Measurements from ENCODE around the gene ZNF519. TPM values are rescaled to one million over a fixed set of nuclear protein-coding genes. Genes with fewer than 3 reads are reported as not detected.

The ZNF519 gene
- total RNA-seq, 1 donor from 2014 or later: 65.7 TPM

DNA sequence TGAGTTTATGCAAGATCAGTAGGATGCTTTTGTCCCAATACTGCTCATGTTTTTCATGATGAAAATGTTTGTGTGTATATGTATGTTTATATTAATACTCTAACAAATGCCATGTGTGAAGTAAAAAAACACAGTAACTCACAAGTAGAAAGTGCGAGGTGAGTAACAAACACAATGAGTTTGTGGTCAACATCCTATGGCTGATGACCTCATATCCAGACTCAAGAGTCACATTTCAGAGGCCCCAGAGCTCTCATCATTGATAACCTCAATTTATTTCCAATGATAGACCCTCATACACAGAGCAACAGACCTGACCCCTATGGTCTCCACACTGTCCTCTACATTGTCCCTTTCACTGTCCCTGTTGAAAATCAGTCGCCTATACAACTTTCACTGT lies 34.5 kb downstream of the ZNF519 start:
- DNase-seq: no peak

DNA sequence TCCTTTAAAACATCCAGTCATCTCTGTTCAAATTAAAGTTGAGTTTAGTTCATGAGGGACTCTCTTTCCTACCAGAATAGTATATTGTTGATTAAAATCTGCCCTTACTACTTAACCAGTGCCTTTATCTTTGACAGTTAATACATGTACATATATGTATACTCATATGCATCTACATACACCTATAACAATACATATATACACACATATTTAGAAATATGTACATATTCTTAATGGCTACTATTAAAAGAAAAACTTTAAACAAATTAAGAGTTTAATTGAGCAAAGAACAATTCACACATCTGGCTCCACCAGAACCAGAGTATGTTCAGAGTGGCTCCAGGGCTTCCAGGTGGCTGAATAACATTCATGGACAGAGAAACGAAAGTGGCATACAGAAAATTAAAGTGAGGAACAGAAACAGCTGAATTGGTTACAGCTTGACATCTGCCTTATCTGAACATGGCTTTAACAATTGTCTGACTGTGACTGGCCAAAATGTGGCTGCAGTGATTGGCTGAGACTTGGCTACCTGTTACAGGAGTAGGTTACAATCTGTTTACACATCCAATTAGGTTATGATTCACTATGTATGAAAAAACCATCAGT lies 38.8 kb downstream of the ZNF519 start:
- no peak for DNase-seq

DNA sequence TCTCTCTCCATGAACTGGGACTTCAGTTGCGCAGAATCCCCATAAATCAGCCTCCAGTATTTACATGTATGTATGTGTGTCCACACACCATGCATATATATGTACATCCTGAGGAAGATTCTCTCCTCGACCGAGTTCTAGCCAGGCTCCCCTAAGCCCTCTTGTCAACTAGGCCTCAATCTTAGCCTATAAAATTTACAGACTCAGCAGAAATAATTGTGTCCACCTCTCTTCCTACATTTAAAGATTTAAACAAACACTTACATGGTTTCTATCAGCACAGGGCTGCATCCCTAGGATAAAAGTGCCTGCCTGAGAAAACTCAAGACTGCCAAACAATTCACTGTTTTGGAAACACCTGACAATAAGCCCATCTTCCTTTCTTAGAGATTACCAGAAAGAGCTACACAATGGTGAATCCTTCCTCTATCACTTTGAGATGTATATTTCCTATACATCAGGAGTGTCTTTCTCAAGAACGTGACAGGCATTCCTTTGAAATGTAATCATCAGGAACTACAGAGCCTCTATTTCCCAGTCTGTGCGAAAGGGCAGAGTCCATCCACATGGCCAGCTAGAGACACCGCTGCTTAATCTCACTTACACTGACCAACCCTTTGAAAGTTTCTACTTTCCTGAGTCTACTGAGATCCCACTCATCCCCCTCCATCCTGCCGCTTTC lies 39.5 kb downstream of the ZNF519 start:
- no peak for DNase-seq

- DNase-seq: no peak
Observed at GRCh38 chr18:14089781-14090180, 42.5 kb downstream of the ZNF519 start.

DNA sequence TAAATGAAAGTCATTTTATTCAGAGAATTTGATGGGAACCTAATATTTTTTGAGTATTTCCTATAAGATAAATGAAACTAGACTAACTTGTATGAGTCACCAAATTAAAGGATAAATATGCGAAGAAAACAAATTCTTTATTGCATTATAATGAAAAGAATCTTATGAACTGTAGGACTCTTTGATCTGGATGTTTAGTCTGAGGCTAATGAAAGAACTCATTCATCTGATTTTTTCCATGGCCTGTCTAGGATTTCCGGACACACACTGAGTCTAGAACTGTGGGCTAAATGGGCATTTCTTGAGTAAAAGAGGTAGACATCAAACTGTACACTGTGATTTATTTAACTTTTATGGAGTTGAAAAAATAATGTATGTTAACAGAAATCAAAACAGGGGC lies 43.0 kb downstream of the ZNF519 start:
- DNase-seq: no peak

DNA sequence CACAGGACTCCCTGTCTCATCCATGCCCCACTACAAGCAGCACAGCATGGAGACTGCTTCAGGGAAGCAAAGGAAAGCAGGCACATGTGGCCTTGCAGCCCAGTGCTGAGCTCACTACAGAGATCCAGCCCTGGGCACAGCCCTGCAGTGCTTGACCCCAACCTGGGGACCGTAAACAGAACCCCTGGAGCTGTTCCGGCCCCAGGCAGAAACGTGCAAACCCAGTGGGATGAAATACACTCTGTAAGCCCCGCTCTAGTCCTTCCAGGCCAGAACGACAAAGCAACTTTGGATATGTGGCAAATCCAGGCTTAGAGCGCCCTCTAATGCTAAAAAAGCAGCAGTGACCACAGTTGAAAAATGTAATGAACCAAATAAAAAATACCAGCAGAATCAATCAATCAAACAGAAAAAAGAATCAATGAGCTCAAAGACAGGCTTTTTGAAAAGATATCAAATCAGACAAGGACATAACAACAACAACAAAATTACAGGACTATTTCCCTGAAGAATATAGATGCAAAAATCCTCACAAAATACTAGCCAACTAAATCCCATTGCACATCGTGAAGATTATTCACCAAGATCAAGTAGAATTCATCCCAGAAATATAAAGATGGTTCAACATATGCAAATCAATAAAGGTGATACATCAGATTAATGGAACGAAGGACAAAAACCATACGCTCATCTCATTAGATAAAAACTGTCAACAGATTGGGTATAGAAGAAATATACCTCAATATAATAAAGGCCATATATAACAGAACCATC lies 45.6 kb downstream of the ZNF519 start:
- no peak for DNase-seq

GRCh38 chr18:14085770-14086457 lies 46.3 kb downstream of the ZNF519 start:
- no peak for DNase-seq

DNA sequence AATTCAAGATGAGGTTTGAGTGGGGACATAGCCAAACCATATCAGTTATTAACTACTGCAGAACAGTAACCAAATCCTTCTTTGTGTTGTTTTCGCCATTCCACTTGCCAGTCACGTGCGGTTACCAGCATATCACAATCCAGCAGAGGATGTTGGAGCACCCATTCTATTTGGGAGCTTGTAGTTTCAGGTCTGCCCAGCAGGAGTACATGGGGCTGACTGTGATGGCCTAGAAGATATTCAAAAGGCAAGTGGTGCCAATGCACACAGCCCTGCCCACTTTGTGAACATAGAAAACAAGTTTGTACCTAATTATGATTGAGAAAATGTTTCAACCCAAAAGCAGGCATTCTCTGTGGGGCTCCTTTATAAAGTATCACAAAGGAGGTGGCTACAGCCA lies 57.0 kb downstream of the ZNF519 start:
- DNase-seq: no peak

DNA sequence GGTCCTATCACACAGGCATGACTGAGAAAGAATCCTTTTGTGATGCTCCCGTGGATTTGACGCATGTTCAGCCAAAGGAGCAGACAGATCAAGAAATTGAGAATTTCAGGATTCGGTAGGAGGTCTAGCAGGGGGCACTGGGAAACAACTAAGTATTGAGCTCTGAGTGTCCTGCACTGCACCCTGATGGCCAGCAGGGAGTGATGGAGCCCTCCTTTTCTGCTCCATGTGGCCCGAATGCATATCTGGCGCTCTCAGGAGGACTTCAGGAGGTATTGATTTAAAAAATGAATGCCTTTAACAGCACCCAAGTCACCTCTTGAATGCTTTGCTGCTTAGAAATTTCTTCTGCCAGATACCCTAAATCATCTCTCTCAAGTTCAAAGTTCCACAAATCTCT lies 58.0 kb downstream of the ZNF519 start:
- DNase-seq: no peak

GRCh38 chr18:14053661-14054060 lies 78.6 kb downstream of the ZNF519 start:
- no peak for DNase-seq

Other genes starting within 250 kb of the ZNF519 start
- not detected for gene MC2R, start 216.9 kb downstream of the ZNF519 start, total RNA-seq